ENCODE measurements around the gene AXDND1.
"Not testable (repeated sequence)": the region's sequence is repeated elsewhere in the genome, so short reads cannot be mapped to it uniquely, and the experiment has no call there.

The AXDND1 gene, protein sequence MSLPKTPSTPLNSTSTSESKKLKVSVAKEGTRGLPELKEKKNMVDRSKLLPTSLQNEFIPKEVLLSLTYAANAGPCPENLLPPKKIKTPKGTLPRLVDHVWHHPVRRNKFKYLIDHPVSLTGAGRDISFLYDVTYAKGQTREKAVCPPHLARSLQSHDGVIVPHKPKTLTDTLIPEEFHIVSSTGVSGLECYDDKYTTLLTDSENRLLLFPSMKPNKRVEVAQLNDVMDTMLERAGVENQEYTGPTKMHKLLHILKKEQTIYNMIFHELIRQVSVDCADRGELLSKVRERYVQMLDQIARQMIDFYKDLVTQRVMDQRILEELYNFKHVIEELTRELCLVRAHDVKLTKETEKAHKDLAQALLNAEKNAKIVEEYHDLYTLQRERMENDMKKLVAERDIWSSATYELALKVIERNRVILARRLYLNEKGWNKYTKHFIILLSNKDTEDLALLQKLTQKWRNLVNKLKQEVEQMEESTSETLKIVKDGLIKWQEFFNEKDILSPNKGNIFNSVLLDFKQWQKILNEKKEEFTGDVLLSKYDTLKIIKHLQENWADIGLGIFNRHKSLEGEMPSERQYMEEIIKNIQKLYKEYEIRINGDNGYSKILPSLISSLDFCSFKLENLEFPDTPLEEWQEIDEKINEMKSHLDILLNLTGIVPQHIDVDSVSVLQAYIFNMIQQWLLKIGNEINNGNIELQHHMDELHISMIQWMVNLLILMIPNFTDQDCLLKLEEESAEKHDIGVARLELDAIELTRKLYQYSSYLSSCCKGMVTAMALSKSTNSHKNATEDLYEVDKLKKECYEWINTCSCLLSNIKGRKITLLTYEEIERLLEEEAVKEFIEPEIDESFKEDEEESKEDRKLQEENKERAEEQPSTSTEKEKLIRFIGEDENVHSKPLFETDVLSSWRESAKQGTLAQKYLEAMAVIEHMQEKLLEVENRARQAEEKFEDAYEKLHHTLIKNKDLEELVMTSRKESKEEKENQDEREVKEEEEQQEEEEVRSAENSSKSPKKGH

DNA sequence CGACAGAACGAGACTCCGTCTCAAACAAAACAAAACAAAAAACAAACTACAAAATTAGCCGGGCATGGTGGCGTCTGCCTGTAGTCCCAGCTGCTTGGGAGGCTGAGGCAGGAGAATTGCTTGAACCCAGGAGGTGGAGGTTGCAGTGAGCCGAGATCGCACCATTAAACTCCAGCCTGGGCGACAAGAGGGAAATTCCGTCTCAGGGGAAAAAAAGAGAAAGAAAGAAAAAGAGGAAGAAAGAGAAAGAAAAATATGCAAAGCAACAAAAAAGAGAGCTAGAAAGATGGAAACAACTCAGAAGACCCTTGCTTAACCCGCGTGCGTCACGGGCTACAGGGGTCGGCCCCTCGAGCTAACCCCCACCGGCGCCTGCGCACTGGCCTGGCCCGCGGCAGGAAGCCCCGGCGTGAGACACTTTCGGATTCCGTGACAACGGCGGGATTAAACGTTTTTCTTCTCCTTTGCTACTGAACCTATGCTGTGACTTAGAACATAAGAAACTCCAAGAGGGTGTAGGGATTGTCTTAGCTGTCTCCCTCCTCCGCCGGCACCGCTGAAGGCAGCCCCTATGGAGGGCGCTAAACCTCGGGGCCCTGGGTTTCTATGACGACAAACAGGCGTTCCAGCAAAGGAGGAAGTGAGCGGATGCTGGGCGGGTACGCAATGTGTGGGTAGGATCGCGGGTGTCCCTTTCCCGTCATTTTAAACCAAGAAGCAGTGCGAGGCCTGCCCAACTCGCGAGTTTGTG lies at the start of gene AXDND1:
Gene AXDND1, plus strand, starts transcription at position 630 of the 751 bp plus-strand sequence. CDS start 539 bp downstream, outside the sequence.
- DNase-seq: peak; percentile 68

DNA sequence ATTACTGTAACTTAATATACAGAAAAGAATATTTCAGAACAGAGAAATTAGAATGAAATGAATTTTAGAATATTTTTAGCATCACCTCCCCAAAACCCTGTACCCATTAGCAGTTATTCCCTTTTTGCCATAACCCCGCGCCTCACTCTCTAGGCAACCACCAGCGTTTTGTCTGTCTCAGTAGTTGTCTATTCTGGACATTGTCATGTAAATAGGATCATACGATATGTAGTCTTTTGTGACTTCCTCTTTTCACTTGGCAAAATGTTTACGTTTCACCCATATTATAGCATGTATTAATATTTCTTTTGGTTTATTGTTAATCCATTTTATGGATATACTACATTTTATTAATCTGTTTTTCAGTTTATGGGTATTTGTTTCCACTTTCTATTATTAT lies 47.3 kb upstream of the AXDND1 start:
- no peak for DNase-seq

DNA sequence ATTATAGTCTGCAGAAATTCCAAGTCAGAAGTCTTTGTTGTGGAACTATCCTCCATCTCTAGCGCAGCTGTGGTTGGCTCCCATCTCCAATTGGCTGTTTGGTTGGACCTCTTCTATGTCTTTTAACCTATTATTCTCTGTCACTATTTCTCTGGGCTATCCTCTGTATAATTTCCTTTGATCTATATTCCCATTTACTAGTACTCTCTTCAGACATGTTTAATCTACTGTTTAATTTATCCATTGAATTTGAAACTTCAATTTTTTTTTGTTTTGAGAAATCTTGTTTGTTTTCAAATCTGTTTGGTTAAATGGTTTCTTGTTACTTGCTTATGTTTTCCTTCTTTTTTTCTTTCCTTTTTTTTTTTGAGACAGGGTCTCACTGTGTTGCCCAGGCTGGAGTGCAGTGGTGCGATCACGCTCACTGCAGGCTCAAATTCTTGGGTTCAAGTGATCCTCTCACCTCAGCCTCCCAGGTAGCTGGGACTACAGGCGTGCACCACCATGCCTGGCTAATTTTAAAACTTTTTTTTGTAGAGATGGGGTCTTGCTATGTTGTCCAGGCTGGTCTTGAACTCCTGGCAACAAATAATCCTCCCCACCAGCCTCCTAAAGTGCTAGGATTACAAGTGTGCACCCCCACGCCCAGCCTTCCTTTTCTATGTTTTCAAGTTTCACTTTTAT lies 44.1 kb upstream of the AXDND1 start:
- DNase-seq: no peak

DNA sequence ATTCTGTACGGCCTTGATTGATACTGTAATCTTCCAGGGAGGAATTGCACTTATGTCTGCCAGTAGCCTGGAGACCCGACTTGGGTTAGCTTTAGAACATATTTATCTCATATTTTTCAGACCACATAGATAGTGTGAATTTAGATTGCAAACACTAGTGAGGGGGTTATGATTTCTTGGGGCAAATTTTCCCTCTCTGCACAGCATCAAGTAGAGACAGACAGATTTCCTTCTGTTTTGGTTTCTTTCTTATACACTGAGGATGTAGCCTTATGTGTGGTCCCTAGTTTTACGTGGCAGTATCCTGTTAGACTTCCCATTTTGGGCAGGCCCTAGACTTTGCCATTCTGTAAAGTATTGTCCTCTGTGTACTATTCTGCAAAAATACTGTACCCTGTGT lies 43.2 kb upstream of the AXDND1 start:
- DNase-seq: no peak

DNA sequence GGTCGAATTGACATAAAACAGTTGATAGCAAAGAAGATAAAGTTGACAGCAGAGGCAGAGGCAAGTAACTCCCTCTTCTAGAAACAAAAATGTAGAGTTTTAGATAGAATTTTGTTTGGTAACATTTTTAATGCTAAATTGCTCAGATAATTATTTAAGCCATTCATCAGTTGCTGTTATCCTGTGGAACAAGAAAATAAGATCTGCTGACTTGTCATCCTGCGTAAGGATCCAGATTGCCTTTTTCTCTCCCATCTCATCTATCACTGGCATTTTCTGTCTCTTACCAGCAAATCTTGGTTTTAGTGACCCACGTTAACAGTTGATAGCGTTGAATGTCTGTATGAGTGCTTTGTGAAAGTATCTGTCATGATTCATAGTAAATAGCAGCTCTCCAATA lies 42.3 kb upstream of the AXDND1 start:
- no peak for DNase-seq

DNA sequence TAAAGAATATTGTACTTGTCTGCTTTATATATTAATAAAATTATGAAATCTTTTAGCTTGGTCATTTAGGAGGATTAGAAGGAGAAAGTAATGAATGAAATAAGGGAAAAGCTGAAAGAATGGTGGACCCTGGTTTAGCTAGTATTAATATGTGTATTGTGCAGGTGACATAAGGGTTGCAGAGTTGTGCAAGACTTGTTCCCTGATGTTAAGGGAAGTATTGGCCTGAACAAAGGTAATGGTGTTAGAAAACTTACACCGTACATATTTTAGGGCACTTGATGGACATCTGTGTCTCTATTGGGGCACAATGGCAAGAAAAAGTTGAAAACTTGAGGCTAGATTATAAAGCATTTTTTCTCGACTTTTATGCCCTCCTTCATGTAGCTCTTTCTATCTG lies 39.9 kb upstream of the AXDND1 start:
- DNase-seq: no peak

DNA sequence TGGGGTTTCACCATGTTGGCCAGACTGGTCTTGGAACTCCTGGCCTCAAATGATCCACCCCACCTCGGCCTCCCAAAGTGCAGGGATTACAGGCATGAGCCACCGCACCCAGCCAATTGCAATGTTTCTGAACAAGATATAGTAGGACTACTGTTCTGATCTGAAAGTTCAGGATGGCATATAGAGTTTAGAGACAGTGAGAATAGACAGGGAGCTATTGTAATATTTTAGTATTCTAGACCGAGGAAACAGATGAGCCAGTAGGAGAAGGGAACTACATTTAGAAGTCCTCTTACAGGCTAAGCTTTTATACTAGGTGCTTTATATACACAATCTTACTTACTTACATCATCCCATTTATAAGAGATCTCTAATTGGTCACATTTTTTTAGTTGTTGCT lies 39.0 kb upstream of the AXDND1 start:
- no peak for DNase-seq

DNA sequence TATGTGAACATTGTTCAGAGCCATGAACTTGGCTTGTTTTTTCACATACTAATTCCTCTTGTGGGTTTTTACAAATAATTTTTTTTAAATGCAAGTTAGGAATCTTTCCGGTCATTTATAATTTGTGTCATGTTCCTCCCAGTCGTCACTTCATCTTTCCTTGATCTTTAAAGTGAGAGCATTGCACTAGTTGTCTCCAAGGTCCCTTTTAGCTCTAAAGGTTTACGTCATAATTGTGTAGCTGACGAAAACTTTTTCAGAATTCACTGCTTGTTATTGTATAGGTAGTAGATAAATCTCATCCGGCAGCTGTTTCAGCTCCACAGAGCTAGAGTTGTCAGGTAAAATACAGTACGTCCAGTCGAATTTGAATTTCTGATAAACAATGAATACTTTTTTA lies 38.6 kb upstream of the AXDND1 start:
- DNase-seq: no peak

DNA sequence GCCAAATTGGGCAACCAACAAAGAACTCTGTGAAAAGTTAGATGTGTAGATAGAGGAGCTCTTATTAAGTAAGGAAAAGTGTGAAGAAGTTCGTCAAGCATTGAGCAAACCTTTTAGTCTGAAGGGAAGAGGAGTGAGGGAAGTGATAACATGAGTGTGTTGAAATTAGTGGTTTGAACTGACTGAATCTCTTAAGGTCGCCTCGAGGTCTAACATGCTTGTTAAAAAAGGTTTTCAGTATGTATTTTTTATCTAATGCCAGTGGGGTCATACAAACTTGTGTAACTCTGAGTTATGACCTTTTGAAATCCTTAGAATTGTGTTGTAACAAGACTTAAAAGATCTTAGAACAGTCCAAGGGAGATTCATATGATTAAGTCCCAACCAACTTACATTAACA lies 38.1 kb upstream of the AXDND1 start:
- DNase-seq: no peak

DNA sequence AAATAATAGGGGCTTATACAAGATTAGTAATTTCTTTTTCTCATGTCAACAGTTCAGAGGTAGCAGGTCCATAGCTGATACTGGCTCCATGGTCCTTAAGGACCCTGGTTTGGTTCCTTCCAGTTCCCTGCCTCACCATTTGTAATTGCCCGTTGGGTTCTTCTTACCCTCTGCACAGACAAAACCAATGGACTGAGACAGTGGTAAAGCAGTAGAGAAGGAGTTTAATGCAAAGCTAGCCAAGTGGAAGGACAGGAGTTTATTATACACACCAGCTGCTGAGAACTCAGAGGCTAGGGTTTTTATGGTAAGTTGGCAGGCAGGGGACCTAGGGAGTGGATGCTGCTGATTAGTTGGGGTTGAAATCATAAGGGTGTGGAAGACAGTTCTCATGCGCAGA lies 35.9 kb upstream of the AXDND1 start:
- DNase-seq: no peak

DNA sequence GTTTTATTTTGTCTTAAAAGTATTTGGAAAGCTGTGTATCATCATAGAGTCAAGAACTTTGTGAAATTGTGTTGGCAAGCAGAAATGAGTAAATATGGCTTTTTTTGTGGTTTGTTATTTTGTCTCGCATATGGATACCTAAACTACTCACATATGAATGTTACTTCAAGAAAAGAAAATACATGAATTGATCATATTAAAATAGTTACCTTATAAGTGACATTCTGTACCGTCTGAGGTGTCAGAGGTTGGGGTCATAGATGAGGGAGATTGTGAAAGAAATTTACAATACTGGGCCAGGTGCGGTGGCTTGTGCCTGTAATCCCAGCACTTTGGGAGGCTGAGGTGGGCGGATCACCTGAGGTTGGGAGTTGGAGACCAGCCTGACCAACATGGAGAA lies 31.3 kb upstream of the AXDND1 start:
- DNase-seq: no peak

DNA sequence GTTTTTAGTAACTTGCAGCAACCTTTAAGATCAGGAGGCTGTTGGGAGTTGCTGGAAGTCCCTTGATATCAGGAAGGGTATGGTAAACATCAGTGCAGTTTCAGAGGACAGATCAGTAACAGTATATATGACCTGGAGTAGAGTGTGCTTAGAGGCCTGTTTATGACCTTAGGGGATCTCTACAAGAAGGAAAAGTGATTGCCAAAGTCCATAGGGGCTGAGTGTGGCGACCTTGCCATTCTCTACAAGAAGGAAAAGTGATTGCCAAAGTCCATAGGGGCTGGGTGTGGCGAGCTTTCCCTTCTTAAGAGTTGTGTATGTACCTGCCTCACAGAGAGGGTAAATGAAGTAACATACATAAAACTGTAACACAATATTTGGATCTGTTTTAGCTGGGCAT lies 28.5 kb upstream of the AXDND1 start:
- no peak for DNase-seq

DNA sequence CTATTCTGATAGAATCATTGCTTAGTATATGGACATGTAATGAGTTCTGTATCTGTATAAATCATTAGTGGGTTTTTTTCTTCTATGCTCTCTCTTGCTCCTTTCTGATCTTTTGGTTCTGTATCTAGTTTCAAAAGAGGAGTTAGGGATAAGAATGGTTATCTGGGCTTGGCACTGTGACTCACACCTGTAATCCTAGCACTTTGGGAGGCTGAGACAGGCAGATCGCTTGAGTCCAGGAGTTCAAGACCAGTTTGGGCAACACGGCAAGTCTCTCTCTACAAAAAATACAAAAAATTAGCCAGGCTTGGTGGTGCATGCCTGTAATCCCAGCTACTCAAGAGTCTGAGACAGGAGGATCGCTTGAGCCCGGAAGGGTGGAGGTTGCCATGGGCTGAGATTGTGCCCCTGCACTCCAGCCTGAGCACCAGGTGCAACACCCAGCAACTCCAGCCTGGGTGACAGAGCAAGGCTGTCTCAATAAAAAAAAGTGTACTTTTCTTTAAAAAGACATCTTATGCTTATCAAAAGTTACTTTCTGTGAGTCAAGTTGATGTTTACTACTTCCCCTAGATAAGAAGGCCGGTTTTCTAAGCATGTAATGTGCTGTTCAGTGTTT lies 27.7 kb upstream of the AXDND1 start:
- no peak for DNase-seq

DNA sequence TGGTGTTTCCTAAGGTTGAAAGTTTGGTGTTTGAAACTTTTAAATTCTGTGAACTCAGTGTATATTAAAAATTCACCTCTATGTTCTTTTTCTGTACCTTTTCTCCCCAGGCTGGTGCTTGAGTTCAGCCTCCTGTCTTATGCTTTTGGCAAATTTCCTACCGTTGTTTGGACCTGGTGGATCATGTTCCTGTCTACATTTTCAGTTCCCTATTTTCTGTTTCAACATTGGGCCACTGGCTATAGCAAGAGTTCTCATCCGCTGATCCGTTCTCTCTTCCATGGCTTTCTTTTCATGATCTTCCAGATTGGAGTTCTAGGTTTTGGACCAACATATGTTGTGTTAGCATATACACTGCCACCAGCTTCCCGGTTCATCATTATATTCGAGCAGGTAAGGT lies 24.9 kb upstream of the AXDND1 start:
- DNase-seq: no peak

DNA sequence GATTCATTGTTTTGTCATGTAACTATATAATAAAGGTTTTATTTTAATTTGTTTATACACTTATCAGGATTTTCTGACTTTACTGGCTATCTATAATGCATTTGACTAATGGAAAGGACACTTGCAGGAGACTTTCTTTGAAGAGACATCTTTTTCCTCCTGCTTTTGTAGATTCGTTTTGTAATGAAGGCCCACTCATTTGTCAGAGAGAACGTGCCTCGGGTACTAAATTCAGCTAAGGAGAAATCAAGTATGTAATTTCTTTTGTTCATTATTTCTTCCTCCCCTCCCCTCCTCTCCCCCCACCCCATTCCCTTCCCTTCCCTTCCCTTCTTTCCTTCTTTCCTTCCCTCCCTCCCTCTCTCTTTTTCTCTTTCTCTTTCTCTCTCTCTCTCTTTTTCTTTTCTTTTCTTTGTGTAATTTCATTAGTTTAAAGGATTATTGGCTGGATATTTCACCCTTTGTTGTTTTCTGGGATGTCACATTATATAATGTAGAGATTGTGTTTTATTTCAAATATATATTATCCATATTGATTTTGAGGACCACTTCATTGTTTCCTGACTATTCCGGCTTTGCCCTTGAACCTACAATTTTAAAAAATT lies 23.7 kb upstream of the AXDND1 start:
- DNase-seq: no peak

DNA sequence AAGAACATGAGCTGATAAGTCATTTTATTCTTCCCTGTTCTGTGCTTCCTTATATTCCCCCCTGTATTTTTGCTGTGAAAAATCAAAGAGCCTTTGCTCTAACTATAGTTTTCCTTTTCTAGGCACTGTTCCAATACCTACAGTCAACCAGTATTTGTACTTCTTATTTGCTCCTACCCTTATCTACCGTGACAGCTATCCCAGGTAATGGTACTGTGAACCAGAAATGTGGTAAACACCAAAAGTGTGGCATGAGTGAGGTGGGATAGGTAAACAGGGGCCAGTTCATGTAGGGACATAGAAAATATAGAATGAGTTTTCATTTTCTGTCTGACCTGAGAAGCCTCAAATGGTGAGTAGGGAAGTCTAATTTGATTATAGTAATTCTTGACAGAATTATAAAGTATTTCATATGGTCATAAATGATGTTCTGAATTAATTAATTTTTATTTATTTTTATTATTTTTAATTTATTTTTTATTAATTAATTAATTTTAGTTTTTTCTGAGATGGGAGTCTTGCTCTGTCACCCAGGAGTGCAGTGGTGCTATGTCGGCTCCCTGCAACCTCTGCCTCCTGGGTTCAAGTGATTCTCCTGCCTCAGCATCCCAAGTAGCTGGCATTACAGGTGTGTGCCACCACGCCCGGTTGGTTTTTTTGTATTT lies 22.9 kb upstream of the AXDND1 start:
- DNase-seq: no peak

DNA sequence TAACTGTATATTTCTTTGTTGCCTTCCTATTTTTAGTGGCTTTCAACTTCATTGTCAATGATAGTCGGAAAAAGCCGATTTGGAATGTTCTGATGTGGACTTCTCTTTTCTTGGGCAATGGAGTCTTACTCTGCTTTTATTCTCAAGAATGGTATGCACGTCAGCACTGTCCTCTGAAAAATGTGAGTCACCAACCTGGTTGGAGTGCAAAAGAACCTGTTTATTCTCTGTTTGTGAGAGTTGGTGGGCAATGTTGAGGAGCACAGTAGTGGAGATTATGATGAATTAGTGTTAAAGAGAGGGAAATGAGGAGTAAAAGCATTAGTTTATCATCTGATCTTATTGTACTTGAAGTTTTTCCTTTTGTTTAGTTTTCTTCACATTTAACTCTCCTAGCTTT lies 14.5 kb upstream of the AXDND1 start:
- DNase-seq: no peak

DNA sequence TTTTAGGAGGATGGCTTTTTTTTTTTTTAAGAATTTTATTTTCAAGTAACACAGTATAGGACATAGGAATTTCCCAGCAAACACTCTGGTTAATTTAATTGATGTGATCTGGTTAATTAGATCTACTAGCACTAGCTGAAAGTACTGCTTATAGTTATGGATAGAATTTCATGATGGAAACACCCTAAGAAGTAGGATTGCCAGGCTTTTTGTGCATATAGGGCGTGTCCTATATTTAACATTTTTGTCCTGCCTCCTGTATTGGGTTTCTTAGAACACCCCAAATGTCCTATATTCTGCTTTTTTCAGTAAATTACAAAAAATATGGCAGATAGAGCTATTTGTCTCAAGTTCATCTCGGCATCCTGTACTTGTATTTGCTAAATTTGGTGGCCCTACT lies 13.5 kb upstream of the AXDND1 start:
- DNase-seq: no peak

DNA sequence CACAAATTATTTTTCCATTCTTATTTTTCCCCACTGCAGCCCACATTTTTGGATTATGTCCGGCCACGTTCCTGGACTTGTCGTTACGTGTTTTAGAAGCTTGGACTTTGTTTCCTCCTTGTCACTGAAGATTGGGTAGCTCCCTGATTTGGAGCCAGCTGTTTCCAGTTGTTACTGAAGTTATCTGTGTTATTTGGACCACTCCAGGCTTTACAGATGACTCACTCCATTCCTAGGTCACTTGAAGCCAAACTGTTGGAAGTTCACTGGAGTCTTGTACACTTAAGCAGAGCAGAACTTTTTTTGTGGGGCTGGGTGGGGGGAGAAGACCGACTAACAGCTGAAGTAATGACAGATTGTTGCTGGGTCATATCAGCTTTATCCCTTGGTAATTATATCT lies 12.2 kb upstream of the AXDND1 start:
- DNase-seq: no peak

DNA sequence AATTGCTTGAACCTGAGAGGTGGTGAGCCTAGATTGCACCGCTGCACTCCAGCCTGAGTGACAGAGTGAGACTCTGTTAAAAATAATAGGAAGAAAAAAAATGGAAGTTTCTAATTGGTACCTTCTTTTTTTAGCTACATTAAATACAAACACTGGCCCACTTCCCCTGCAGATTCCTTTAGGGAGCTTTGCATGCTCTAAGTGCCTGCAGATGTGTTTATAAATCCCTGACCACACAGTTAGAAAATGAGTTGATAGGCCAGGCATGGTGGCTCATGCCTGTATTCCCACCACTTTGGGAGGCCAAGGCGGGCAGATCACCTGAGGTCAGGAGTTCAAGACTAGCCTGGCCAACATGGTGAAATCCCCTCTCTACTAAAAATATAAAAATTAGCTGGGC lies 4.1 kb upstream of the AXDND1 start:
- DNase-seq: not testable (repeated sequence)

Data from NCI-H2171 (cell line).